Astrocyte (in vitro differentiated cells and primary cell): ENCODE measurements around the gene UBAC2. TPM values are rescaled to one million over a fixed set of nuclear protein-coding genes. Genes with fewer than 3 reads are reported as not detected.

Experiments used
- DNase-seq: peaks from one replicate; pipeline ENCODE4 v3.0.0-alpha.2; 2010; ENCODE audit warnings: low read depth
- FAIRE-seq: peaks from 2 replicates; lab custom pipeline; 2011; peaks lifted over from hg19 to GRCh38; lab: Jason Lieb, UNC
- H2AFZ ChIP-seq: 2 replicates; pipeline ENCODE4 v1.6.0; 2012; ENCODE audit warnings: low read depth, low read length, inconsistent platforms
- H3K27ac ChIP-seq: 2 replicates; pipeline ENCODE4 v1.5.1; 2011; ENCODE audit warnings: low read depth, low read length, inconsistent platforms
- H3K27me3 ChIP-seq: 2 replicates; pipeline ENCODE4 v1.6.0; 2011; ENCODE audit warnings: low read length, inconsistent platforms; ENCODE audit not compliant: insufficient read depth
- H3K36me3 ChIP-seq: 2 replicates; pipeline ENCODE4 v1.5.1; 2011; ENCODE audit warnings: low read length, inconsistent platforms; ENCODE audit not compliant: insufficient read depth
- H3K4me1 ChIP-seq: 2 replicates; pipeline ENCODE4 v1.5.1; 2011; ENCODE audit warnings: low read length, inconsistent platforms; ENCODE audit not compliant: insufficient read depth
- H3K4me2 ChIP-seq: 2 replicates; pipeline ENCODE4 v1.6.0; 2012; ENCODE audit warnings: low read length, inconsistent platforms
- H3K4me3 ChIP-seq: 2 replicates; pipeline ENCODE4 v1.5.1; 2011; ENCODE audit warnings: low read depth, mild to moderate bottlenecking, low read length, inconsistent platforms; ENCODE audit not compliant: insufficient read depth
- H3K79me2 ChIP-seq: 2 replicates; pipeline ENCODE4 v1.6.0; 2012; ENCODE audit warnings: mild to moderate bottlenecking, low read length, inconsistent platforms; ENCODE audit not compliant: insufficient read depth
- H3K9ac ChIP-seq: 2 replicates; pipeline ENCODE4 v1.6.0; 2012; ENCODE audit warnings: mild to moderate bottlenecking, low read length, inconsistent platforms
- H3K9me3 ChIP-seq: 2 replicates; pipeline ENCODE4 v1.5.1; 2012; ENCODE audit warnings: low read depth, mild to moderate bottlenecking, low read length, inconsistent platforms; ENCODE audit not compliant: insufficient read depth
- H4K20me1 ChIP-seq: 2 replicates; pipeline ENCODE4 v1.6.0; 2012; ENCODE audit warnings: low read length, inconsistent platforms; ENCODE audit not compliant: insufficient read depth
- H3K27ac Mint-ChIP-seq: one replicate; pipeline ENCODE4 v1.8.0; 2021; ENCODE audit warnings: mild to moderate bottlenecking, mixed read lengths; ENCODE audit not compliant: unreplicated experiment
- H3K27me3 Mint-ChIP-seq: one replicate; pipeline ENCODE4 v1.8.0; 2021; ENCODE audit warnings: low read depth, mixed read lengths; ENCODE audit not compliant: unreplicated experiment
- H3K36me3 Mint-ChIP-seq: one replicate; pipeline ENCODE4 v1.8.0; 2021; ENCODE audit warnings: low read depth, mixed read lengths; ENCODE audit not compliant: unreplicated experiment
- H3K4me1 Mint-ChIP-seq: one replicate; pipeline ENCODE4 v1.8.0; 2021; ENCODE audit warnings: low read depth, mixed read lengths; ENCODE audit not compliant: unreplicated experiment
- H3K4me3 Mint-ChIP-seq: one replicate; pipeline ENCODE4 v1.8.0; 2021; ENCODE audit warnings: mild to moderate bottlenecking, moderate library complexity, mixed read lengths; ENCODE audit not compliant: unreplicated experiment
- H3K9me3 Mint-ChIP-seq: one replicate; pipeline ENCODE4 v1.8.0; 2021; ENCODE audit warnings: mild to moderate bottlenecking, mixed read lengths; ENCODE audit not compliant: unreplicated experiment
- CTCF ChIP-seq: IDR thresholded peaks from 2 replicates; pipeline ENCODE4 v1.5.1; 2011; ENCODE audit warnings: low read depth, mild to moderate bottlenecking, inconsistent platforms, low read length, moderate library complexity; ENCODE audit not compliant: insufficient read depth
- EZH2 ChIP-seq: IDR thresholded peaks from 2 replicates; pipeline ENCODE4 v1.6.1; 2012; ENCODE audit warnings: mild to moderate bottlenecking, low read length, inconsistent platforms; ENCODE audit not compliant: insufficient read depth
- total RNA-seq: library from RNA; stranded (reverse); gene quantifications from 2 replicates; pipeline ENCODE4 v1.2.1, GENCODE V29; 2021

The UBAC2 gene
- total RNA-seq, 1 donor from 2014 or later: 61.0 TPM

GRCh38 chr13:99217461-99218110, 16.9 kb downstream of the UBAC2 start:
- FAIRE-seq (no peak), DNase-seq (no peak)
- H3K27me3 Mint-ChIP-seq: no peaks in the 10 kb centered on the region
- no peak overlapping the region for H3K27ac Mint-ChIP-seq
- peaks cover 4% of the 10 kb centered on the region for H3K36me3 Mint-ChIP-seq
- no peak overlapping the region for H3K4me3 Mint-ChIP-seq
- no peak overlapping the region for H3K4me2 ChIP-seq
- H3K79me2 ChIP-seq: peaks cover 93% of the 10 kb centered on the region
- H3K9ac ChIP-seq: no peak overlapping the region
- peaks cover 6% of the 10 kb centered on the region for H3K4me1 ChIP-seq
- H4K20me1 ChIP-seq: peaks cover 65% of the 10 kb centered on the region
- no peak overlapping the region for H2AFZ ChIP-seq
- H3K27ac ChIP-seq: no peak overlapping the region
- H3K9me3 Mint-ChIP-seq: no peaks in the 10 kb centered on the region
- no peak overlapping the region for H3K4me3 ChIP-seq
- peaks cover 2% of the 10 kb centered on the region for H3K36me3 ChIP-seq
- TF ChIP-seq CTCF (no peak), EZH2 (no peak)
- no peaks in the 10 kb centered on the region for H3K9me3 ChIP-seq
- H3K27me3 ChIP-seq: no peaks in the 10 kb centered on the region
- peaks cover 15% of the 10 kb centered on the region for H3K4me1 Mint-ChIP-seq

GRCh38 chr13:99218126-99218525, 17.5 kb downstream of the UBAC2 start:
- peaks cover 4% of the 10 kb centered on the region for H3K36me3 Mint-ChIP-seq
- H3K9ac ChIP-seq: no peak overlapping the region
- DNase-seq (no peak), FAIRE-seq (no peak)
- H4K20me1 ChIP-seq: peaks cover 64% of the 10 kb centered on the region
- no peaks in the 10 kb centered on the region for H3K27me3 ChIP-seq
- H3K27ac Mint-ChIP-seq: no peak overlapping the region
- no peaks in the 10 kb centered on the region for H3K9me3 ChIP-seq
- H3K4me1 ChIP-seq: peaks cover 6% of the 10 kb centered on the region
- no peaks in the 10 kb centered on the region for H3K27me3 Mint-ChIP-seq
- H3K4me3 Mint-ChIP-seq: no peak overlapping the region
- H3K9me3 Mint-ChIP-seq: no peaks in the 10 kb centered on the region
- H3K27ac ChIP-seq: no peak overlapping the region
- H3K4me1 Mint-ChIP-seq: peaks cover 15% of the 10 kb centered on the region
- TF ChIP-seq CTCF (no peak), EZH2 (no peak)
- peaks cover 93% of the 10 kb centered on the region for H3K79me2 ChIP-seq
- no peak overlapping the region for H2AFZ ChIP-seq
- no peak overlapping the region for H3K4me3 ChIP-seq
- peaks cover 2% of the 10 kb centered on the region for H3K36me3 ChIP-seq
- H3K4me2 ChIP-seq: no peak overlapping the region

- H3K27me3 Mint-ChIP-seq: no peaks in the 10 kb centered on the region
- no peak overlapping the region for H3K4me3 Mint-ChIP-seq
- H3K9me3 ChIP-seq: no peaks in the 10 kb centered on the region
- H3K79me2 ChIP-seq: peaks cover 92% of the 10 kb centered on the region
- H3K27me3 ChIP-seq: no peaks in the 10 kb centered on the region
- FAIRE-seq (no peak), DNase-seq (peak; percentile 18)
- H3K4me2 ChIP-seq: no peak overlapping the region
- no peak overlapping the region for H3K27ac Mint-ChIP-seq
- H4K20me1 ChIP-seq: peaks cover 60% of the 10 kb centered on the region
- no peak overlapping the region for H3K4me3 ChIP-seq
- no peak for TF ChIP-seq EZH2
- no peak for TF ChIP-seq CTCF
- H3K36me3 Mint-ChIP-seq: peaks cover 4% of the 10 kb centered on the region
- H2AFZ ChIP-seq: no peak overlapping the region
- H3K27ac ChIP-seq: no peak overlapping the region
- H3K4me1 ChIP-seq: peaks cover 6% of the 10 kb centered on the region
- no peak overlapping the region for H3K9ac ChIP-seq
- peaks cover 15% of the 10 kb centered on the region for H3K4me1 Mint-ChIP-seq
- H3K9me3 Mint-ChIP-seq: no peaks in the 10 kb centered on the region
- peaks cover 2% of the 10 kb centered on the region for H3K36me3 ChIP-seq
These were observed 17.9 kb downstream of the UBAC2 start for GRCh38 chr13:99218545-99218944.
